AG04450 (cell line): ENCODE measurements around the gene COL23A1. TPM values are rescaled to one million over a fixed set of nuclear protein-coding genes. Genes with fewer than 3 reads are reported as not detected.

Source experiments
- CTCF ChIA-PET: fragments of 300-600, 350-600 bp; formaldehyde crosslinking; extraction: SDS; loops from one replicate; lab custom pipeline; 2022; ENCODE audit warnings: antibody characterized with exemption, inconsistent platforms; lab: Charles Lee
- POLR2A ChIA-PET: fragments of 350-600 bp; formaldehyde crosslinking; extraction: SDS; loops from one replicate; lab custom pipeline; 2021; ENCODE audit warnings: antibody characterized with exemption, inconsistent platforms; lab: Yijun Ruan, JAX
- DNase-seq: peaks from one replicate; pipeline ENCODE4 v3.0.0-alpha.2; 2011; ENCODE audit warnings: low read depth, low spot score
- H3K27ac ChIP-seq: one replicate; pipeline ENCODE4 v1.5.1; 2012; ENCODE audit warnings: low read depth, low read length, control low read depth
- H3K27me3 ChIP-seq: one replicate; pipeline ENCODE4 v1.6.0; 2012; ENCODE audit warnings: low read length; ENCODE audit not compliant: control insufficient read depth, insufficient read depth
- H3K4me3 ChIP-seq: 2 replicates; pipeline ENCODE4 v1.5.1; 2011; ENCODE audit warnings: mild to moderate bottlenecking, low read depth, low read length, control low read depth
- H3K9me3 ChIP-seq: 2 replicates; pipeline ENCODE4 v1.5.1; 2012; ENCODE audit warnings: low read length; ENCODE audit not compliant: control insufficient read depth, insufficient read depth
- polyA plus RNA-seq: library from polyadenylated mRNA; depleted of rRNA; stranded (reverse); fragments of >200 nt; gene quantifications from 2 replicates; pipeline ENCODE4 v1.2.3, GENCODE V29; 2011
- TF ChIP-seq, protein P1 (sequence below): IDR thresholded peaks from 2 replicates; pipeline ENCODE4 v1.5.1; 2011; ENCODE audit warnings: low read depth, low read length, control low read depth, inconsistent platforms

COL23A1 gene
- polyA plus RNA-seq, 1 experiment: not detected

DNA sequence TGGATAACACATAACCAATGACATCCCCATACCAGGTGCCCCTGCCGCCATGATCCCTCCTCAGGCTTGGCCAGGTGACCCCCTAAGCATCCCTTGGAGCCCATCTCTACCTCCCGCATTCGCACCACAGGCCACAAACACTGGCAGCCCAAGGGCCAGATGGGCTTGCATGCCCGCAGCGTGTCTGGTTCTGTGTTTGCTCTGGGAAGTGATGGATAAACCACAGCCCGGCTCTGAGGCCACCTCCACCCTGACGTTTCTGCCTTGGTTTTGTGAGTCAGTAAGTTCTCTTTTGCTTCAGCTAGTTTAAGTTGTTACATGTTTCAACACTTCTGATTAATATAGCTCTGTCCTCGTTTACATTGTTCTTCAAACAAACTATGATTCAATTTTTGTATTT is 185.2 kb downstream of the COL23A1 start:
- Histone ChIP-seq H3K4me3 (no peak overlapping the region), H3K27ac (no peak overlapping the region), H3K27me3 (no peaks in the 10 kb centered on the region), H3K9me3 (peaks cover 26% of the 10 kb centered on the region)
- ChIA-PET CTCF (no interaction called here), POLR2A (no interaction called here)
- DNase-seq: no peak
- TF ChIP-seq, protein P1, sequence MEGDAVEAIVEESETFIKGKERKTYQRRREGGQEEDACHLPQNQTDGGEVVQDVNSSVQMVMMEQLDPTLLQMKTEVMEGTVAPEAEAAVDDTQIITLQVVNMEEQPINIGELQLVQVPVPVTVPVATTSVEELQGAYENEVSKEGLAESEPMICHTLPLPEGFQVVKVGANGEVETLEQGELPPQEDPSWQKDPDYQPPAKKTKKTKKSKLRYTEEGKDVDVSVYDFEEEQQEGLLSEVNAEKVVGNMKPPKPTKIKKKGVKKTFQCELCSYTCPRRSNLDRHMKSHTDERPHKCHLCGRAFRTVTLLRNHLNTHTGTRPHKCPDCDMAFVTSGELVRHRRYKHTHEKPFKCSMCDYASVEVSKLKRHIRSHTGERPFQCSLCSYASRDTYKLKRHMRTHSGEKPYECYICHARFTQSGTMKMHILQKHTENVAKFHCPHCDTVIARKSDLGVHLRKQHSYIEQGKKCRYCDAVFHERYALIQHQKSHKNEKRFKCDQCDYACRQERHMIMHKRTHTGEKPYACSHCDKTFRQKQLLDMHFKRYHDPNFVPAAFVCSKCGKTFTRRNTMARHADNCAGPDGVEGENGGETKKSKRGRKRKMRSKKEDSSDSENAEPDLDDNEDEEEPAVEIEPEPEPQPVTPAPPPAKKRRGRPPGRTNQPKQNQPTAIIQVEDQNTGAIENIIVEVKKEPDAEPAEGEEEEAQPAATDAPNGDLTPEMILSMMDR: no peak

DNA sequence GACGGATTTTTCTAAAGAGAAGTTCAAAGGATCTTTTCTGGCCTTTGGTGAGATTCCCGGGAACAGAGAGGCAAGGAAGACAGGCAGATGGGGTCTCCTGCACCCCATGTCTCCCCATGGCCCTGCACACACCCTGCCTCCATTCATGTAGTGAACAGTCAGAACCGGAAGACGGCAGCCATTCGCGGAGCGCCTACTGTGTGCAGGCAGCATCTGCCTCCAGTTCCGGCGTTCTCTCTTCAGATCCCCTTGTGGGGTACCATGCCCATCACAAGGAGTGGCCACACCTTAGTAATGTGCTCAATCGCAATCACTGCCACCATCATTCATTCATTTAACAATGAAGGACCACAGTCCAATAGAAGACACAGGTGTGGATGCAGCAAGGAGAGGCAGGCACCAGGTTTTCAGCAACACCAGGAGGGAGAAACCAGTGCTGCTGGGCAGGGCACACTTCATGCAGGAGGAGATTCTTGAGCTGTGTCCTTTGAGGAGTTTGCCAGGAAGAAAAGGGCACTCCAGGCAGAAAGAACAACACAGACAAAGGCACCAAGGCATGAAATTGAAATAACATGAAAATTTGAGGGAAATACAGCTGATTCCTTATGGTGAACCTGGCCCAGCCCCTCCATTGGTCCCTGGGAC is 186.1 kb downstream of the COL23A1 start:
- DNase-seq: no peak
- Histone ChIP-seq H3K4me3 (no peak overlapping the region), H3K27me3 (no peaks in the 10 kb centered on the region), H3K27ac (no peak overlapping the region), H3K9me3 (peaks cover 34% of the 10 kb centered on the region)
- ChIA-PET POLR2A (no interaction called here), CTCF (no interaction called here)
- TF ChIP-seq, protein P1: no peak

GRCh38 chr5:178403351-178403750 is 186.8 kb downstream of the COL23A1 start:
- H3K27ac ChIP-seq: no peak overlapping the region
- no peak for DNase-seq
- peaks cover 39% of the 10 kb centered on the region for H3K9me3 ChIP-seq
- H3K27me3 ChIP-seq: no peaks in the 10 kb centered on the region
- no peak overlapping the region for H3K4me3 ChIP-seq
- ChIA-PET POLR2A (no interaction called here), CTCF (no interaction called here)
- TF ChIP-seq, protein P1: no peak

DNA sequence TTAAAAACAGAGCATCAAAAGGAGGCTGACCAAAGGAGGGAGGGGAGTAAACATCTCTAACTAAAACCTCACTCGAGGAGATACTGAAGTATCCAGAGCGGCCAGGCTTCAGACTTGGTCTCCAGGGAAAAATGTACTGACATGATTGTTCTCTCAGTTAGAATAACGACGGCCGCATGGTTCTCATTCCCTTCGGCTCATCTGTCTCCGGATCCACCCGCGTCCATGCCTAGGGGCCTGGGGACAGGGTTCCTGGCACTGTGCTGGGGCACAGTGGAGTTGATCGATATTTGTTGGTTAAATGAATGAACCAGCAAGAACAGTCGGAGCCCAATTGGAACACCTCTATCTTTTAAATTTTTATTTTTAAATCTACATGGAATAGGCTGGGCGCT is 190.5 kb downstream of the COL23A1 start:
- CTCF ChIA-PET: no interaction called here
- Histone ChIP-seq H3K27me3 (no peaks in the 10 kb centered on the region), H3K9me3 (peaks cover 42% of the 10 kb centered on the region), H3K27ac (no peak overlapping the region), H3K4me3 (no peak overlapping the region)
- DNase-seq: no peak
- POLR2A ChIA-PET: no interaction called here
- TF ChIP-seq, protein P1: no peak

GRCh38 chr5:178398901-178399700 is 191.1 kb downstream of the COL23A1 start:
- TF ChIP-seq, protein P1: no peak
- POLR2A ChIA-PET: no interaction called here
- no peak for DNase-seq
- Histone ChIP-seq H3K4me3 (no peak overlapping the region), H3K27me3 (no peaks in the 10 kb centered on the region), H3K27ac (no peak overlapping the region), H3K9me3 (peaks cover 40% of the 10 kb centered on the region)
- CTCF ChIA-PET: no interaction called here
